ENCODE results near the gene KRTAP10-1.

Gene KRTAP10-1

GRCh38 chr21:44492567-44493385 is 47.2 kb downstream of the KRTAP10-1 start:
- Histone ChIP-seq H3K4me1 (ENCODE audit: low read length) (no peaks in the 10 kb centered on the region), H4K20me1 (ENCODE audit: insufficient read depth, low read length) (no peaks in the 10 kb centered on the region), H3K9ac (ENCODE audit: low read length) (no peak overlapping the region), H3K27ac (ENCODE audit: low read length) (no peak overlapping the region), H3K9me3 (ENCODE audit: insufficient read depth, low read length) (no peaks in the 10 kb centered on the region), H3K79me2 (ENCODE audit: low read length) (no peaks in the 10 kb centered on the region), H3K36me3 (replicated peaks; ENCODE audit: low read depth, low read length) (no peaks in the 10 kb centered on the region), H3K4me3 (ENCODE audit: low read length) (no peak overlapping the region), H3K4me2 (ENCODE audit: low read length) (no peak overlapping the region), H3K27me3 (ENCODE audit: low read depth, low read length) (0 out of 2 replicates have a peak, but pooled peaks cover 3% of the 10 kb centered on the region), H2AFZ (ENCODE audit: low read depth, low read length) (no peak overlapping the region)
- TF ChIP-seq EZH2phosphoT487 (IDR thresholded peaks at IDR 0.05; ENCODE audit: low read depth) (no peak), CTCF (IDR thresholded peaks at IDR 0.05; ENCODE audit: low read depth, low read length) (no peak)

GRCh38 chr21:44490816-44491215 is 49.2 kb downstream of the KRTAP10-1 start:
- TF ChIP-seq CTCF (IDR thresholded peaks at IDR 0.05; ENCODE audit: low read depth, low read length) = no peak
- TF ChIP-seq EZH2phosphoT487 (IDR thresholded peaks at IDR 0.05; ENCODE audit: low read depth) = no peak
- H3K27me3 ChIP-seq (ENCODE audit: low read depth, low read length) = no peaks in the 10 kb centered on the region

DNA sequence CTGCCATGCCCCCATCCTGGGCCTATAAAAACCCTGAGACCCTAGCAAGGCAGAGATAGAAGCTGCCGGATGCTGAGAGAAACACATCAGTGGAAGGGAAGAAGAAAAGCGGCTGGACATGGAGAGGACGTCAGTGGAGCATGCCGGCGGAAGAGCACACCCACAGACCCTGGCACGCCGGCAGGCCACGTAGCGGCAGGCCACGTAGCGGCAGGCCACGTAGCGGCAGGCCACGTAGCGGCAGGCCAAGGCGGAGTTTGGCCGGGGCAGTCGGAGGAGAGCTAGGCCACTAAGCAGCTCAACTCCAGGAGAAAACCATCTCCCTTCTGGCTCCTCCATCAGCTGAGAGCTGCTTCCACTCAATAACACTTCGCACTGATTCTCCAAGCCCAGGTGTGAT is 49.6 kb downstream of the KRTAP10-1 start:
- Histone ChIP-seq H3K9ac (ENCODE audit: low read length) (no peak overlapping the region), H4K20me1 (ENCODE audit: insufficient read depth, low read length) (no peaks in the 10 kb centered on the region), H3K27ac (ENCODE audit: low read length) (no peak overlapping the region), H3K36me3 (replicated peaks; ENCODE audit: low read depth, low read length) (no peaks in the 10 kb centered on the region), H3K9me3 (ENCODE audit: insufficient read depth, low read length) (no peaks in the 10 kb centered on the region), H3K27me3 (ENCODE audit: low read depth, low read length) (no peaks in the 10 kb centered on the region), H3K4me3 (ENCODE audit: low read length) (no peak overlapping the region), H3K4me2 (ENCODE audit: low read length) (no peak overlapping the region), H3K79me2 (ENCODE audit: low read length) (no peaks in the 10 kb centered on the region), H2AFZ (ENCODE audit: low read depth, low read length) (no peak overlapping the region), H3K4me1 (ENCODE audit: low read length) (no peaks in the 10 kb centered on the region)
- TF ChIP-seq EZH2phosphoT487 (IDR thresholded peaks at IDR 0.05; ENCODE audit: low read depth) (no peak), CTCF (IDR thresholded peaks at IDR 0.05; ENCODE audit: low read depth, low read length) (no peak)

More at GRCh38 chr21:44490816-44491215, 49.2 kb downstream of the KRTAP10-1 start:
- Histone ChIP-seq H2AFZ (ENCODE audit: low read depth, low read length) (no peak overlapping the region), H3K4me3 (ENCODE audit: low read length) (no peak overlapping the region), H3K9ac (ENCODE audit: low read length) (no peak overlapping the region), H3K27ac (ENCODE audit: low read length) (no peak overlapping the region), H3K36me3 (replicated peaks; ENCODE audit: low read depth, low read length) (no peaks in the 10 kb centered on the region), H3K79me2 (ENCODE audit: low read length) (no peaks in the 10 kb centered on the region), H3K9me3 (ENCODE audit: insufficient read depth, low read length) (no peaks in the 10 kb centered on the region), H3K4me1 (ENCODE audit: low read length) (no peaks in the 10 kb centered on the region), H4K20me1 (ENCODE audit: insufficient read depth, low read length) (no peaks in the 10 kb centered on the region), H3K4me2 (ENCODE audit: low read length) (no peak overlapping the region)

- Histone ChIP-seq H3K79me2 (ENCODE audit: low read length) (no peaks in the 10 kb centered on the region), H3K36me3 (replicated peaks; ENCODE audit: low read depth, low read length) (no peaks in the 10 kb centered on the region), H3K9me3 (ENCODE audit: insufficient read depth, low read length) (no peaks in the 10 kb centered on the region), H3K4me1 (ENCODE audit: low read length) (no peaks in the 10 kb centered on the region), H3K27ac (ENCODE audit: low read length) (no peak overlapping the region), H3K9ac (ENCODE audit: low read length) (no peak overlapping the region), H2AFZ (ENCODE audit: low read depth, low read length) (no peak overlapping the region), H3K4me2 (ENCODE audit: low read length) (no peak overlapping the region), H4K20me1 (ENCODE audit: insufficient read depth, low read length) (no peaks in the 10 kb centered on the region), H3K27me3 (ENCODE audit: low read depth, low read length) (no peaks in the 10 kb centered on the region), H3K4me3 (ENCODE audit: low read length) (no peak overlapping the region)
- TF ChIP-seq EZH2phosphoT487 (IDR thresholded peaks at IDR 0.05; ENCODE audit: low read depth) (no peak), CTCF (IDR thresholded peaks at IDR 0.05; ENCODE audit: low read depth, low read length) (peak; percentile 36)
Observed at GRCh38 chr21:44489962-44490361, 50.0 kb downstream of the KRTAP10-1 start.
